Epidermal melanocyte (primary cell): Measurements from ENCODE around the gene OSBPL2.

ENCODE experiments used
- DNase-seq: peaks from one replicate; pipeline ENCODE4 v3.0.0; 2011; ENCODE audit warnings: low spot score; ENCODE audit not compliant: insufficient read length

Gene OSBPL2

GRCh38 chr20:62311832-62312661, 73.7 kb downstream of the OSBPL2 start:
- no peak for DNase-seq

GRCh38 chr20:62312662-62312977, 74.3 kb downstream of the OSBPL2 start:
- no peak for DNase-seq

- no peak for DNase-seq
Measured at GRCh38 chr20:62313021-62313420, 74.7 kb downstream of the OSBPL2 start.

DNA sequence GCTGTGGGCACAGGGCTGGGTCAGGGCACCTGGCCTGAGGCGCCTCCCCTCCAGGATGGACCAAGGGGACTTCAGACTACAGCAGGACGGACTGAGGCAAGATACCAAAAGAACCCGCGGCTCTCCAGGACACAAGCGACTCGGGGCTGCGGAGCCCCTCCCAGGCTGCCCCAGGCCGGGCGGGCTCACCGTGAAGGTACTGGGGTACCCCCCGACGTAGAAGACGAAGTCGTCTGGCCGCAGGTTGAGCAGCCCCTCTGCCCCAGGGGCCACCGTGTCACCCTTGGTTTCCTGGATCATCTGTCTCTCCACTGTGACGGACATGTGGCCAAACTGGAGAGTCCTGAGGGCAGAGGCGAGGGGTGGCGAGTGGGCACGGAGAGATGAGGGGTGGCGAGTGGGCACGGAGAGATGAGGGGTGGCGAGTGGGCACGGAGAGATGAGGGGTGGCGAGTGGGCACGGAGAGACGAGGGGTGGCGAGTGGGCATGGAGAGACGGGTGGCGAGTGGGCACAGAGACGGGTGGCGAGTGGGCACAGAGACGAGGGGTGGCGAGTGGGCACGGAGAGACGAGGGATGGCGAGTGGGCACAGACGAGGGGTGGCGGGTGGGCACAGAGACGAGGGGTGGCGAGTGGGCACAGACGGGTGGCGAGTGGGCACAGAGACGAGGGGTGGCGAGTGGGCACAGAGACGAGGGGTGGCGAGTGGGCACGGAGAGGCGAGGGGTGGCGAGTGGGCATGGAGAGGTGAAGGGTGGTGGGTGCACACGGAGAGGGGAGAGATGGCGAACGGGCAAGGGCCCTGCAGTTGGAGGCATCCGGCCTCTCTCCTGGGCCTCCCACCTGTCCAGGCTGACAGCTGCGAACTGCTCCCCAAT, 75.4 kb downstream of the OSBPL2 start:
- no peak for DNase-seq

- DNase-seq: no peak
Measured at GRCh38 chr20:62314339-62314638, 76.0 kb downstream of the OSBPL2 start.

DNA sequence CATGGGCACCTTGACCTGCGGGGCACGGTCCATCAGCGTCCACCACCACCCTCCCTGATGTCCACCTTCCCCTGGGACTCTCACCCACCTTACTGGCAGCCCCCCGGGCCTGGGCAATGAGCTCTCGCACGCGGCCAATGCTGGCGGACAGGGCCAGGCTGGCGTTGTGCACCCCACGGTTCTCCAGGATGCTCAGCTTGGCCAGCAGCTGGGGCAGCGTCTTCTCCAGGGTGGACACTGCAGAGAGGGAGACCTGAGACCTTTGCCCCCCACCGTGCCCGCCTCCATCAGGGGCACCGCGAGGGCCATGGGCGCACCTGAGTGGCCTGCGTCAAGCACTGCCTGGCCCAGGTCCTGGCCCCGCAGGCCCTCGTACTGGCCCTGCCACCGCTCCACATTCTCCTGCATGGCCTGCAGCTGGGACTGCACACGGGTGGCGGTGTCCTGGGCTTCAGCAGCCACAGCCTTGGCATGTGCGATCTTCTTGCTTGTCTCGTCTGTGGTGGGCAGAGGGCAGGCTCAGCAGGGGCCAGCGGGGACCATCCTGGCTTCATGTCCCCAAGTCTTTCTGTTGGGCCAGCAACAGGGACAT, 76.5 kb downstream of the OSBPL2 start:
- no peak for DNase-seq

DNA sequence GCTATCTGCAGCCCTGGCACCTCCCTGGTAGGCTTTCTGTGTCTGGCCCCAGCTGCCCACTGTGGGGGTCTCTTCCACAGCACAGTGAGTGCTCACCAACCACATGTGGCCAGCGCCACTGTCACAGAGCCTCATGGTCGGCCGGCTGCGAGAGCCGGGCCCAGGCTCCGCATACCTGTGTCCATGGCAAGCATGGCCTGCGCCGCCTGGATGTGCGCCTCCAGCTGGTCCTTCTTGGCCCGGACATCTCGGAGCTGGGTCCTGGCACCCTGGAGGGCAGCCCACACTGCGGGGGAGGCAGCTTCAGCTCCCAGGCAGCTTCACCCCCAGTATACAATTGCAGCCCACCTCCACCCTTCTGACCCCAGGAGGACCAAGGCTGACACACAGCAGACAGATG, 77.5 kb downstream of the OSBPL2 start:
- DNase-seq: no peak

DNA sequence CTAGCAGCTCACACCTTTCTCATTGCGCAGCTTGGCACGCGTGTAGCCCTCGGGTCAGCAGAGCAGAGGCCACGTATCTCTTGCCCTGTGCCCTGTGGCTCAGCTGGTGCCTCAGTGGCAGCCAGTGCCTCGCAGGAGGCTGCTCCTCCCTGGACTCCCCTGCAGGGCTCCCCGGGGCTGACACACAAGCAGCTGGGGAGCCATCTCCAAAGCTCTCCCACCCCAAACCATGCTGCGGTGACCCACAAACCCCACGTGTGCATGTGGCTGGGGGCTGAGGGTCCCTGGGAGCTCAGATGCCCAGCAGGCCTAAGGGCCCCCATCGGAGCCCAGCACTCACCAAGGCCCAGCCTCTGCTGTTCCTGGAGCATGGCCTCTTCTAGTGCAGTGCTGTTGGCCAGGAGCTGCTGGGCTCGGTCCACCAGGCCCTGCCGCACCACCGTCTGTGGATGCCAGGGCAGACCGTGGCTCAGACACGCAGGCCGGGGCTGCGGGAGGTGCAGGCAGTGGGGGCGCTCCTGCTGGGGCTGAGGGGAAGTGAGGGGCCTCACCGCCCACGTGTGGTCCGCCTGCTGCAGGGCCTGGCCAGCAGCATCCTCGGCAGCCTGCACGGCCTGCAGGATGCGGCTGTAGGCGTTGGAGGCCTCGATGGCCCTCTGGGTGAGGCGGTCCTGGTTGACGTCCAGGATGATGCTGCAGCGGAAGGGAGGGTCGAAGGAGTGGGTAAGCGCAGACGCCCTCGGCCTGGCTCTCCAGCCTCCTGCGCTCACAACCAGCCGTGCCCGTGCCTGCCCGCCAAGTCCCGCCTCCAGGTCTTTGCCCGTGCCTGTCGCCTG, 78.2 kb downstream of the OSBPL2 start:
- no peak for DNase-seq

- no peak for DNase-seq
Measured at GRCh38 chr20:62317167-62317655, 78.9 kb downstream of the OSBPL2 start.

DNA sequence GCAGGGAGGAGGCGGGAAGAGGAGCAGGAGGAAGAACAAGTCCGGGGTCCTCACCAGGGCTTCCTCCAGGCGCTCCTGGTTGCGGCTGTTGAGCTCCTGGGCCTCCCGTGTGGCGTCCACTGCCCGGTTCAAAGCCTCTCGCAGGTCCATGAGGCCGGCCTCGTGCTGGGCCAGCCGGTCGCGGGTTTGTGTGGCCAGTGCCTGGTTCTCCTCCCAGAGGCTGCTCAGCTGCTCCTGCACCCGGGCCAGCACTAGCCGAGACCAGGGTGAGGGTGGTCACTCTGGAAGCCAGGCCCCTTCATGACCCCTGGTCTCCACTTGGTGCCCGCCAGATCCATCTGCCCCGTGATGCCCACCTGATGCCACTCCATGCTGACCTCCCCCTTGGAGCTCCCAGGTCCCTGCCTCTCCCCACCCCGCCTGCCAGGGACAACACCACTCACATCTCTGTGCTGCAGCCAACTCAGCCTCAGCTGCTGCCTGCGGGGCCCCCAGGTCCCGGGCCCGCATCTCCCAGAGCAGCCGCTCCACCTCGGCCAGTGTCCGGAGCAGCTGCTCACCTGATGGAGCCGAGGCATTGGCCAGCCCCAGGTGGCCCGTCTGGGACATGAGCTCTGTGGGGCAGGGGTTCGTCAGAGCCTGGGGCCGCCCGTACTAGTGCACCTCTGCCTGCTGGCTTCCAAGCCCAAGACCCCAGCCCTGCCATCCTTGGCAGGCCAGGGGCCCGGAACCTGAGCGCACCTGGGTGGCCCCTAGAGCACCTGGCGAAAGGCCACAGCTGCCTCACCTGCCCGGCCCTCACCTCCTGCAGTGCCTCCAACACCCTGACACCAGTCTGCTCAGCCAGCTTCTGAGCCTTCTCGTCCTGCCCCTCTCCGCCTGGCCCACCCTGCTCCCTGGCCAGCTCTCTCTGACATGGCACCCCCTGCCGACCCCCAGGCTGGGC, 80.4 kb downstream of the OSBPL2 start:
- DNase-seq: no peak

GRCh38 chr20:62319346-62319909, 81.1 kb downstream of the OSBPL2 start:
- DNase-seq: no peak

- no peak for DNase-seq
Measured at GRCh38 chr20:62320581-62321354, 82.4 kb downstream of the OSBPL2 start.

GRCh38 chr20:62321521-62321948, 83.2 kb downstream of the OSBPL2 start:
- DNase-seq: no peak

- no peak for DNase-seq
Measured at GRCh38 chr20:62321975-62322374, 83.7 kb downstream of the OSBPL2 start.

DNA sequence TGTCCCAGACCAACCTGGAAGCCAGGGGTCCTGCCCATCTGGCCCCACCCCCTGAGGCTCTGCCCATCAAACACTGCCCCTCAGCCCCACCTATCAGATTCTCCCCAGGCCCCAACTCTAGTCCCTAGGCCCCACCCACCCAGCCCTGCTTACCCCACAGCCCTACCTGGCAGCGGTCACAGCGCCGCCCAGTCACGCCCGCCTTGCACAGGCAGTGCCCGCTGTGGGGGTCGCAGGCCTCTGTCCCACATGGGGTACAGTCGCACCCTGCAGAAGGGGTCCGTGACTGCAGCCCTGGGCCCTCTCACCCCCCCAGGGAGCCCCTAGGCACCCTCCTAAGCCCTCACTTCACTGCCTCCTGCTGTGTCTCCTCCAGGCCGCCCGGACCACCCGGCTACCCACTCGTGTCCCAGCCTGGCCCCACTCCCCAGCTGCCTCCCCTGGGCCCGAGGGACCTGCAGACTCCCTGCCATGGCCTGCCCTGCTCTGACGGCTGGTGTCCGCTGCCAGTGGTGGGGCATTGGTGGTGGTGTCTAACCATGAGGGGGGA, 84.2 kb downstream of the OSBPL2 start:
- DNase-seq: no peak

DNA sequence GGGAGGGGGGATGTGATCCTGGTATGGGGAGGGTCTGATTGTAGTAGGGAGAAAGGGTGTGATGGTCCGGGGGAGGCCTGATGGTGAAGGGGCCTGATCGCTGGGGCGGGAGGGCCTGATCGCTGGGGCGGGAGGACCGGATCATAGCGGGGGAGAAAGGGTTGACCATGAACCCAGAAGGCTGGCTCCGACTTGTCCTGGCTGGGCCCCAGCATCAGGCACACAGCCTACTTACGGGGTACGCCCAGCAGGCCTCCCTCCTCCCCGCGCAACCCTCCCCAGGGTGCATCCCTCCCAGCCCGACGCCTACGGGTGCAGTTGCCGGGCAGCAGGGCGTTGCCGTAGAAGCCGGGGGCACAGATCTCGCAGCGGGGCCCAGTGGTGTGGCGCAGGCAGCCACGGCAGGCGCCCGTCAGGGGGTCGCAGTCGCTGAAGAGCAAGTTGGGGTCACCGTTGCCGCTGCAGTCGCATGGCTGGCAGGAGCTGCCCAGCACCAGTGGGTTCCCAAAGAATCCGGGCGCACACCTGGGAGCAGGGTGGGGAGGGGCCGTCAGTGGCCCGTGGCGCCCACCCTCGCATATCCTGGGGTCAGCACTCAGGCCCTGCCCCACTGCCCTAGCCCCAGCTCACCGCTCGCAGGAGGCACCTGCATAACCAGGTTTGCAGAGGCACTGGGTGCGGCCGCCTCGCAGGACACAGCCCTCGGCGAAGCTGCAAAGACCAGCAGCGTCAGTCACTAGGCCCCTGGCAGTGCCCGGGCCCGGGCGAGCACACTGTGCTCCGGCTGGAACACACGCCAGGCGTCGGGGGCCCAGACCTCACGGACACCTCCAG, 85.0 kb downstream of the OSBPL2 start:
- DNase-seq: no peak

DNA sequence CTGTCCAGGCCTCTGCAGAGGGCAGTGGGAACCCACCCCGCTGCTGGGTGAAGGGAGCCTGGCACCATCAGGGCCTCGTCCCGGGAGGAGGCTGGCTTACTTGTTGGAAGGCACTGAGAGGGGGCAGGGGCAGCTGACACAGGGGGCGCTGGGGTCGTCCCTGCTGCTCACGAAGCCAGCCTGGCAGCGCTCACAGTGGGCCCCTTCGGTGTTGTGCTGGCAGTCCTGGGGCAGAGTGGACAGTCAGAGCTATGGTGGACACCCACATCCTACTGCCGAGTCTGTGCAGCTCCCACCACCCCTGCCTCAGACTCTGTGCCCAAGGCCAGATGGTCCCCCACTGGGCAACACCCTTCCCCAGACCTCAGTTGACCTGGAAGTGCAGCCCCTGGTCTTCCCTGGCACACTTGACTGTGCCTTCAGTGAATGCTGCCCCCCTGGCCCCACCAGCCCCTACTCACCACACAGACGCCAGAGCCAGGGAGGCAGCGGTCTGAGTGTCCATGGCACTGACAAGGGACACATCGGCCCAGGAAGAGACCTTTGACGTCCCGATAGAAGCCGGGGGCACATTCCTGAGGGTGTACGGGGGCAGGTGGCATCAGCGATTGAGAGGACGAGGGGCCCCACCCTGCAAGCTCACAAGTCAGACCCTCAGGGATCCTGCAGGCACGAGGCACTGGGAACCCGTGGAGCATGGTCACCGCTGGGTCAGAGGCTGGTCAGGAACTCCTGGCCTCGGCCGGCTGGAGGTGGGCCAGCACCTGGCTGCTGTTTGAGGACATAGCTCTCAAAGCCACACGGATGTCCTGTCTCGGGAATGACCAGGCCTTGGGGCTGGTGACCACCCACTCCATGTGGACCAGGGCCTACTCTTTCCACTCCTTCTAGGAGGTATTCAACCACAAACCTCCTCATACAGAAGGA, 85.9 kb downstream of the OSBPL2 start:
- no peak for DNase-seq
